K562 (cell line): ENCODE data around the gene CASR. TPM values are rescaled to one million over a fixed set of nuclear protein-coding genes. Genes with fewer than 3 reads are reported as not detected.

Experiments
- ATAC-seq: fragments of 200-7000 bp; cut with Tn5 transposase; 3 replicates; pipeline ENCODE4 v1.9.1; 2020; ENCODE audit warnings: moderate library complexity
- BruUV-seq: library from RNA; stranded (reverse); fragments of 400-500 nt; replicated peaks from 2 replicates; lab custom pipeline; 2021; lab: Mats Ljungman, UMichigan
- CTCF ChIA-PET: fragments of 300-600 bp; formaldehyde crosslinking; extraction: SDS; loops from one replicate; lab custom pipeline; 2021; ENCODE audit warnings: low intra/inter-chr PET ratio; lab: Yijun Ruan, JAX
- POLR2A ChIA-PET: fragments of 300-600, 350-650 bp; sonication (Branson Sonifier 250); formaldehyde crosslinking; extraction: SDS; loops from one replicate; lab custom pipeline; 2021; ENCODE audit warnings: antibody characterized with exemption, inconsistent platforms; lab: Yijun Ruan, JAX
- DNase-seq, 4 experiments: peaks; one replicate each; pipeline versions ENCODE4 v3.0.0 to v3.0.0-alpha.2; 2011 to 2018; ENCODE audit warnings: low spot score in 3 of 4, mixed read lengths in 3 of 4; ENCODE audit errors: extremely low read depth in 1 of 4
- FAIRE-seq: peaks from 2 replicates; lab custom pipeline; 2011; peaks lifted over from hg19 to GRCh38; lab: Jason Lieb, UNC
- H2AFZ ChIP-seq: 2 replicates; pipeline ENCODE4 v1.6.0; 2011; ENCODE audit warnings: low read depth, low read length, control low read depth, inconsistent platforms
- H3K27ac ChIP-seq: fragments of 200-600 bp; 3 replicates; pipeline ENCODE4 v1.8.0; 2011; ENCODE audit warnings: low read depth, mild to moderate bottlenecking, control low read depth, inconsistent platforms, low read length, moderate library complexity, mixed read lengths; ENCODE audit errors: extremely low read depth
- H3K27me3 ChIP-seq, 2 experiments: fragments of 300-600 bp in 1 of 2; 2 replicates in 1 of 2; 3 replicates in 1 of 2; pipeline versions ENCODE4 v1.6.0 to v1.8.0; 2011; ENCODE audit warnings: inconsistent platforms in 2 of 2, low read length in 2 of 2, mild to moderate bottlenecking in 1 of 2, mixed read lengths in 1 of 2, moderate library complexity in 1 of 2; ENCODE audit not compliant: control insufficient read depth in 2 of 2, insufficient read depth in 2 of 2
- H3K36me3 ChIP-seq: fragments of 300-600 bp; 3 replicates; pipeline ENCODE4 v1.8.0; 2011; ENCODE audit warnings: mild to moderate bottlenecking, low read length, inconsistent platforms; ENCODE audit not compliant: control insufficient read depth, insufficient read depth
- H3K4me1 ChIP-seq, 2 experiments: fragments of 200-600 bp in 1 of 2; replicated peaks in 1 of 2; 2 replicates in 1 of 2; 3 replicates in 1 of 2; pipeline versions ENCODE4 v1.5.1 to v1.8.0; 2011; ENCODE audit warnings: inconsistent platforms in 2 of 2, low read length in 2 of 2, mild to moderate bottlenecking in 1 of 2, mixed read lengths in 1 of 2, moderate library complexity in 1 of 2; ENCODE audit not compliant: control insufficient read depth in 2 of 2, insufficient read depth in 2 of 2
- H3K4me2 ChIP-seq: 2 replicates; pipeline ENCODE4 v1.6.1; 2011; ENCODE audit warnings: low read length, control low read depth, inconsistent platforms, mixed read lengths; ENCODE audit not compliant: insufficient read depth
- H3K4me3 ChIP-seq: fragments of 200-600 bp; sonication (generic), shearing (Covaris generic); 2 replicates; pipeline ENCODE4 v1.5.1; 2016; ENCODE audit warnings: control low read depth, inconsistent platforms
- H3K79me2 ChIP-seq: fragments of 200-600 bp; 3 replicates; pipeline ENCODE4 v1.8.0; 2011; ENCODE audit warnings: low read length, inconsistent platforms; ENCODE audit not compliant: control insufficient read depth, insufficient read depth
- H3K9ac ChIP-seq, 2 experiments: 2 replicates each; pipeline versions ENCODE4 v1.6.0 to v1.6.1; 2011; ENCODE audit warnings: low read depth in 2 of 2, low read length in 2 of 2, control low read depth in 1 of 2, inconsistent platforms in 1 of 2, mild to moderate bottlenecking in 1 of 2, mixed read lengths in 1 of 2; ENCODE audit not compliant: insufficient read depth in 1 of 2
- H3K9me1 ChIP-seq: one replicate; pipeline ENCODE4 v1.6.0; 2011; ENCODE audit warnings: inconsistent platforms, mild to moderate bottlenecking, low read length, moderate library complexity; ENCODE audit not compliant: control insufficient read depth, insufficient read depth
- H3K9me3 ChIP-seq: replicated peaks from 2 replicates; pipeline ENCODE4 v1.5.1; 2011; ENCODE audit warnings: low read depth, low read length, inconsistent platforms; ENCODE audit not compliant: control insufficient read depth, insufficient read depth
- H4K20me1 ChIP-seq: replicated peaks from 2 replicates; pipeline ENCODE4 v1.6.1; 2011; ENCODE audit warnings: low read length, inconsistent platforms, mixed read lengths; ENCODE audit not compliant: control insufficient read depth, insufficient read depth
- BHLHE40 ChIP-seq: IDR thresholded peaks from 2 replicates; pipeline ENCODE4 v1.6.1; 2011; ENCODE audit warnings: low read length, improper control_type of control experiment
- FOS ChIP-seq: IDR thresholded peaks from 3 replicates; pipeline ENCODE4 v1.6.1; 2011; ENCODE audit not compliant: insufficient read length; ENCODE audit errors: extremely low read depth
- GATAD2B ChIP-seq: fragments of 450-650 bp; IDR thresholded peaks from 2 replicates; pipeline ENCODE4 v1.6.1; 2017; ENCODE audit warnings: mild to moderate bottlenecking, borderline replicate concordance
- KDM1A ChIP-seq, 2 experiments: fragments of 450-650 bp; IDR thresholded peaks; 2 replicates each; pipeline ENCODE4 v1.6.1; 2016; ENCODE audit warnings: mild to moderate bottlenecking in 2 of 2
- LCOR ChIP-seq: sonication (generic); formaldehyde crosslinking; IDR thresholded peaks from 2 replicates; pipeline ENCODE4 v1.8.0; 2022; ENCODE audit warnings: mild to moderate bottlenecking, missing genetic modification reagents
- NRF1 ChIP-seq, 2 experiments: fragments of 450-650 bp; IDR thresholded peaks in 1 of 2; conservative IDR thresholded peaks in 1 of 2; 2 replicates each; pipeline ENCODE4 v1.6.1; 2014; ENCODE audit warnings: mild to moderate bottlenecking in 2 of 2
- RBM14 ChIP-seq: fragments of 200-400 bp; formaldehyde crosslinking; IDR thresholded peaks from 2 replicates; pipeline ENCODE4 v1.6.1; 2018; ENCODE audit warnings: low read depth, mild to moderate bottlenecking, low read length, moderate library complexity, borderline replicate concordance; ENCODE audit not compliant: insufficient read depth
- SAP30 ChIP-seq: fragments of 200-600 bp; sonication (generic); IDR thresholded peaks from 2 replicates; pipeline ENCODE4 v1.6.1; 2012; ENCODE audit warnings: borderline replicate concordance, low read depth, mild to moderate bottlenecking, moderate library complexity, low read length, control low read depth, inconsistent platforms; ENCODE audit not compliant: insufficient read depth, poor library complexity, severe bottlenecking
- TFAM ChIP-seq: fragments of 250-450 bp; sonication (Bioruptor Pico); conservative IDR thresholded peaks from 2 replicates; pipeline ENCODE4 v1.5.0; 2021; ENCODE audit warnings: mild to moderate bottlenecking, moderate library complexity
- ZKSCAN1 ChIP-seq: fragments of 150-350 bp; IDR thresholded peaks from 2 replicates; pipeline ENCODE4 v1.6.1; 2016; ENCODE audit warnings: low read depth, low read length
- WGBS: fragments of 100-300 bp; shearing (Covaris generic); methylation state at CpG from one replicate; pipeline ENCODE4 v1.1.6; 2016; ENCODE audit warnings: low coverage, mixed read lengths; ENCODE audit not compliant: insufficient coverage; ENCODE audit errors: missing lambda C conversion rate; 5-methylcytosine and 5-hydroxymethylcytosine counted together
- in situ Hi-C: fragments of 300-500 bp; cut with MboI; formaldehyde crosslinking; loops from 4 replicates; pipeline ENCODE4 v1.15.0; 2018; ENCODE audit warnings: inconsistent platforms, mixed read lengths
- intact Hi-C: fragments of 100-400 bp; cut with micrococcal nuclease; formaldehyde crosslinking; loops from 2 replicates; pipeline ENCODE4 v1.14.2; 2022
- polyA plus RNA-seq, 8 experiments: library from polyadenylated mRNA; depleted of rRNA in 4 of 8; stranded (reverse) in 5 of 8; unstranded in 3 of 8; fragments of >200 nt; fragmentation: Nextera tagmentation in 2 of 8; fragmentation: Illumina TruSeq in 1 of 8; extraction: Ambion mirVana in 2 of 8; extraction: Trizol in 1 of 8; gene quantifications; 2 replicates each; pipeline versions ENCODE4 v1.2.1 to v1.2.3, GENCODE V29; 2011 to 2014; ENCODE audit warnings: inconsistent platforms in 1 of 8, missing spikeins in 1 of 8
- total RNA-seq, 7 experiments: library from RNA; depleted of rRNA in 6 of 7; stranded (reverse); fragments of >200 nt in 6 of 7; fragmentation: Illumina TruSeq in 2 of 7; extraction: Trizol in 2 of 7; gene quantifications; 2 replicates each; pipeline versions ENCODE4 v1.2.1 to v1.2.3, GENCODE V29; 2011 to 2021; ENCODE audit warnings: low replicate concordance in 1 of 7
- TF ChIP-seq, protein P1 (sequence below): sonication (generic); formaldehyde crosslinking; IDR thresholded peaks from 2 replicates; pipeline ENCODE4 v1.8.0; 2022; ENCODE audit warnings: mild to moderate bottlenecking, missing genetic modification reagents
- TF ChIP-seq, protein P2 (sequence below): sonication (generic); formaldehyde crosslinking; IDR thresholded peaks from 2 replicates; pipeline ENCODE4 v1.5.0; 2020; ENCODE audit warnings: missing genetic modification reagents
- TF ChIP-seq, protein P3 (sequence below), 2 experiments: fragments of 450-650 bp in 1 of 2; sonication (generic) in 1 of 2; formaldehyde crosslinking in 1 of 2; IDR thresholded peaks in 1 of 2; conservative IDR thresholded peaks in 1 of 2; 2 replicates each; pipeline versions ENCODE4 v1.6.1 to v1.8.1; 2016 to 2023; ENCODE audit warnings: mild to moderate bottlenecking in 2 of 2, moderate library complexity in 2 of 2, inconsistent platforms in 1 of 2, missing genetic modification reagents in 1 of 2
- TF ChIP-seq, protein P4 (sequence below): fragments of 250-450 bp; sonication (Bioruptor Pico); IDR thresholded peaks from 2 replicates; pipeline ENCODE4 v1.5.0; 2021

The CASR gene
- total and polyA plus RNA-seq, 9 of the 15 experiments (the other 6 are each of a cell fraction or from before 2014, with no cell fraction given) = not detected

DNA sequence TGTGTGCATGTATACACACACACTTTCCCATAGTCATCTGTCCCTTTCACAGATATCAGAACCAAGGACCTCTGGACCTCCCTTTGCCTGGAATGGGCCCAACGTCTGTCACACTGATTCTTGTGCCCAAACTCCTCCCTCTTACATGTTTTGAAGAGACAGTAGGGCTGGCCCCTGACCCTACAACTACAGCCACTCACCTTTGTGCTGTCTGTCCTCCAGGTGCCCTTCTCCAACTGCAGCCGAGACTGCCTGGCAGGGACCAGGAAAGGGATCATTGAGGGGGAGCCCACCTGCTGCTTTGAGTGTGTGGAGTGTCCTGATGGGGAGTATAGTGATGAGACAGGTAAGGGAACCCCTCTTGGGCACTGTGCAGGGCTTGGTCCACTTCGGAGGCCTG is 98.4 kb downstream of the CASR start (continued):
- TF ChIP-seq, protein P1, sequence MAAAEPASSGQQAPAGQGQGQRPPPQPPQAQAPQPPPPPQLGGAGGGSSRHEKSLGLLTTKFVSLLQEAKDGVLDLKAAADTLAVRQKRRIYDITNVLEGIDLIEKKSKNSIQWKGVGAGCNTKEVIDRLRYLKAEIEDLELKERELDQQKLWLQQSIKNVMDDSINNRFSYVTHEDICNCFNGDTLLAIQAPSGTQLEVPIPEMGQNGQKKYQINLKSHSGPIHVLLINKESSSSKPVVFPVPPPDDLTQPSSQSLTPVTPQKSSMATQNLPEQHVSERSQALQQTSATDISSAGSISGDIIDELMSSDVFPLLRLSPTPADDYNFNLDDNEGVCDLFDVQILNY (CRISPR knock-in tag) = no peak
- TF ChIP-seq GATAD2B (no peak), NRF1 (conservative IDR thresholded peaks at IDR 0.05 in 1 of 2, IDR thresholded peaks at IDR 0.05 in 1 of 2) (no peak), KDM1A (IDR thresholded peaks at IDR 0.05) (no peak), ZKSCAN1 (no peak), TFAM (CRISPR knock-in tag) (no peak), RBM14 (no peak)

DNA sequence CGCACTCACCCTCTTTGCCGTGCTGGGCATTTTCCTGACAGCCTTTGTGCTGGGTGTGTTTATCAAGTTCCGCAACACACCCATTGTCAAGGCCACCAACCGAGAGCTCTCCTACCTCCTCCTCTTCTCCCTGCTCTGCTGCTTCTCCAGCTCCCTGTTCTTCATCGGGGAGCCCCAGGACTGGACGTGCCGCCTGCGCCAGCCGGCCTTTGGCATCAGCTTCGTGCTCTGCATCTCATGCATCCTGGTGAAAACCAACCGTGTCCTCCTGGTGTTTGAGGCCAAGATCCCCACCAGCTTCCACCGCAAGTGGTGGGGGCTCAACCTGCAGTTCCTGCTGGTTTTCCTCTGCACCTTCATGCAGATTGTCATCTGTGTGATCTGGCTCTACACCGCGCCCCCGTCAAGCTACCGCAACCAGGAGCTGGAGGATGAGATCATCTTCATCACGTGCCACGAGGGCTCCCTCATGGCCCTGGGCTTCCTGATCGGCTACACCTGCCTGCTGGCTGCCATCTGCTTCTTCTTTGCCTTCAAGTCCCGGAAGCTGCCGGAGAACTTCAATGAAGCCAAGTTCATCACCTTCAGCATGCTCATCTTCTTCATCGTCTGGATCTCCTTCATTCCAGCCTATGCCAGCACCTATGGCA is 100.5 kb downstream of the CASR start:
- DNase-seq = no peak
- intact Hi-C loops = no loop called here
- no peaks in the 10 kb centered on the region for H4K20me1 ChIP-seq
- FAIRE-seq = no peak
- BruUV-seq = no TSS peak
- H3K27ac ChIP-seq = no peak overlapping the region
- peaks cover 0 to 5% of the 10 kb centered on the region in 2 experiments; a peak in 2 of 5 replicates for H3K4me1 ChIP-seq
- H3K4me3 ChIP-seq = no peak overlapping the region
- ATAC-seq = no peak
- H3K9me3 ChIP-seq = no peaks in the 10 kb centered on the region
- WGBS = 5% methylated on average over 15 of the region's 22 CpGs
- peaks cover 10 to 32% of the 10 kb centered on the region in 2 experiments; a peak in 4 of 5 replicates for H3K27me3 ChIP-seq
- H3K4me2 ChIP-seq = no peak overlapping the region
- no peak overlapping the region for H3K9ac ChIP-seq
- no peak overlapping the region for H2AFZ ChIP-seq
- H3K9me1 ChIP-seq = no peaks in the 10 kb centered on the region
- no peaks in the 10 kb centered on the region for H3K79me2 ChIP-seq
- in situ Hi-C loops = no loop called here
- CTCF ChIA-PET = no interaction called here
- no peaks in the 10 kb centered on the region for H3K36me3 ChIP-seq
- POLR2A ChIA-PET = no interaction called here
- TF ChIP-seq, protein P2, sequence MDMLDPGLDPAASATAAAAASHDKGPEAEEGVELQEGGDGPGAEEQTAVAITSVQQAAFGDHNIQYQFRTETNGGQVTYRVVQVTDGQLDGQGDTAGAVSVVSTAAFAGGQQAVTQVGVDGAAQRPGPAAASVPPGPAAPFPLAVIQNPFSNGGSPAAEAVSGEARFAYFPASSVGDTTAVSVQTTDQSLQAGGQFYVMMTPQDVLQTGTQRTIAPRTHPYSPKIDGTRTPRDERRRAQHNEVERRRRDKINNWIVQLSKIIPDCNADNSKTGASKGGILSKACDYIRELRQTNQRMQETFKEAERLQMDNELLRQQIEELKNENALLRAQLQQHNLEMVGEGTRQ (CRISPR knock-in tag) = 0 out of 2 replicates have a peak, but pooled peaks have one; percentile 10
- no peak for TF ChIP-seq LCOR (CRISPR knock-in tag)
- TF ChIP-seq FOS = no peak
- TF ChIP-seq SAP30 = no peak
- TF ChIP-seq, protein P3, sequence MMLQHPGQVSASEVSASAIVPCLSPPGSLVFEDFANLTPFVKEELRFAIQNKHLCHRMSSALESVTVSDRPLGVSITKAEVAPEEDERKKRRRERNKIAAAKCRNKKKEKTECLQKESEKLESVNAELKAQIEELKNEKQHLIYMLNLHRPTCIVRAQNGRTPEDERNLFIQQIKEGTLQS (IDR thresholded peaks at IDR 0.05) = 0 out of 2 replicates have a peak, but pooled peaks have one; percentile 15
- TF ChIP-seq, protein P3 (CRISPR knock-in tag; conservative IDR thresholded peaks at IDR 0.05) = no peak
- TF ChIP-seq BHLHE40 = peak; percentile 26; the same call in 1 of the 2 replicates
- TF ChIP-seq, protein P4, sequence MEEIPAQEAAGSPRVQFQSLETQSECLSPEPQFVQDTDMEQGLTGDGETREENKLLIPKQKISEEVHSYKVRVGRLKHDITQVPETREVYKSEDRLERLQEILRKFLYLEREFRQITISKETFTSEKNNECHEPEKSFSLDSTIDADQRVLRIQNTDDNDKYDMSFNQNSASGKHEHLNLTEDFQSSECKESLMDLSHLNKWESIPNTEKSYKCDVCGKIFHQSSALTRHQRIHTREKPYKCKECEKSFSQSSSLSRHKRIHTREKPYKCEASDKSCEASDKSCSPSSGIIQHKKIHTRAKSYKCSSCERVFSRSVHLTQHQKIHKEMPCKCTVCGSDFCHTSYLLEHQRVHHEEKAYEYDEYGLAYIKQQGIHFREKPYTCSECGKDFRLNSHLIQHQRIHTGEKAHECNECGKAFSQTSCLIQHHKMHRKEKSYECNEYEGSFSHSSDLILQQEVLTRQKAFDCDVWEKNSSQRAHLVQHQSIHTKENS (CRISPR knock-in tag) = no peak
